Activated CD4-positive, alpha-beta T cell treated with anti-CD3 and anti-CD28 coated beads for 36 hours (primary cell): Measurements from ENCODE around the gene PEX3. TPM values are rescaled to one million over a fixed set of nuclear protein-coding genes. Genes with fewer than 3 reads are reported as not detected.
A peak's percentile ranks its signal among the peaks of the same experiment; 100 is the strongest.

Source experiments
- ATAC-seq: fragments of 200-7000 bp; cut with Tn5 transposase; one replicate; pipeline ENCODE4 v1.10.0; 2021; ENCODE audit warnings: mild to moderate bottlenecking, moderate library complexity
- CTCF ChIA-PET: fragments of 350-600 bp; sonication (Branson Sonifier 250); formaldehyde crosslinking; loops from one replicate; lab custom pipeline; 2021; ENCODE audit warnings: antibody characterized with exemption; lab: Charles Lee
- POLR2A ChIA-PET: fragments of 350-600 bp; sonication (Branson Sonifier 250); formaldehyde crosslinking; loops from one replicate; lab custom pipeline; 2021; ENCODE audit warnings: antibody characterized with exemption, inconsistent platforms; lab: Charles Lee
- DNase-seq: peaks from one replicate; pipeline ENCODE4 v3.0.0-alpha.2; 2020
- H3K27ac Mint-ChIP-seq: one replicate; pipeline ENCODE4 v1.8.0; 2021; ENCODE audit warnings: mixed read lengths
- H3K27me3 Mint-ChIP-seq: one replicate; pipeline ENCODE4 v1.8.0; 2021; ENCODE audit warnings: mixed read lengths
- H3K36me3 Mint-ChIP-seq: one replicate; pipeline ENCODE4 v1.8.0; 2021; ENCODE audit warnings: low read depth, mixed read lengths
- H3K4me1 Mint-ChIP-seq: one replicate; pipeline ENCODE4 v1.8.0; 2021; ENCODE audit warnings: mixed read lengths
- H3K4me3 Mint-ChIP-seq: one replicate; pipeline ENCODE4 v1.8.0; 2021; ENCODE audit warnings: mild to moderate bottlenecking, moderate library complexity, mixed read lengths
- H3K9me3 Mint-ChIP-seq: one replicate; pipeline ENCODE4 v1.8.0; 2021; ENCODE audit warnings: low read depth, mixed read lengths
- intact Hi-C, 2 experiments: fragments of 100-400 bp; cut with DNase I in 1 of 2; cut with micrococcal nuclease in 1 of 2; formaldehyde crosslinking; loops; one replicate each; pipeline versions ENCODE4 v1.14.2 to v1.15.1; 2022 to 2024; cut with DNase I, micrococcal nuclease
- total RNA-seq, 2 experiments: library from RNA; stranded (reverse); gene quantifications; one replicate each; pipeline ENCODE4 v1.2.3, GENCODE V29; 2021

PEX3 gene
- total RNA-seq, 2 experiments from 2014 or later: 31.1 to 42.2 TPM

- H3K36me3 Mint-ChIP-seq: no peaks in the 10 kb centered on the region
- no peak overlapping the region for H3K4me3 Mint-ChIP-seq
- no peaks in the 10 kb centered on the region for H3K27me3 Mint-ChIP-seq
- ChIA-PET CTCF (no interaction called here), POLR2A (no interaction called here)
- H3K4me1 Mint-ChIP-seq: peaks cover 11% of the 10 kb centered on the region
- H3K9me3 Mint-ChIP-seq: no peaks in the 10 kb centered on the region
- H3K27ac Mint-ChIP-seq: no peak overlapping the region
- intact Hi-C loops: loop anchor here in 1 of 2 experiments (5.0 kb wide), 1 partner anchor 487 kb away; no protein-coding TSS in a partner anchor
- DNase-seq (no peak), ATAC-seq (no peak)
Observed at GRCh38 chr6:143525356-143525755, 74.8 kb downstream of the PEX3 start.

DNA sequence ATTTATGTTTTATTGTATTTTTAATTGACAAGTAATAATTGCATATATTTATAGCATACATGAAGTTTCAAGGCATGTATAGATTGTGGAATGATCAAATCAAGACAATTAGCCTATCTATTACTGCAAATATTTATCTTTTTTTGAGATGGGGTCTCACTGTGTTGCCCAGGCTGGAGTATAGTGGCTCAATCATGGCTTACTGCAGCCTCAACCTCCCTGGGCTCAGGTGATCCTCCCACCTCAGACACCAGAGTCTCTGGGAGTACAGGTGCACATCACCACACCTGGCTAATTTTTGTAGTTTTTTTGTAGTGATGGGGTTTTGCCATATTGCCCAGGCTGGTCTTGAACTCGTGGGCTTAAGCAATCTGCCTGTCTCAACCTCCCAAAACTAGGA lies 77.1 kb downstream of the PEX3 start:
- ATAC-seq: no peak
- POLR2A ChIA-PET: no interaction called here
- no peak for DNase-seq
- intact Hi-C loops: loop anchor here in 1 of 2 experiments (5.0 kb wide), 1 partner anchor 485 kb away; no protein-coding TSS in a partner anchor
- H3K27ac Mint-ChIP-seq: no peak overlapping the region
- H3K9me3 Mint-ChIP-seq: no peaks in the 10 kb centered on the region
- H3K27me3 Mint-ChIP-seq: no peaks in the 10 kb centered on the region
- CTCF ChIA-PET: no interaction called here
- H3K4me1 Mint-ChIP-seq: peaks cover 11% of the 10 kb centered on the region
- no peak overlapping the region for H3K4me3 Mint-ChIP-seq
- H3K36me3 Mint-ChIP-seq: no peaks in the 10 kb centered on the region

DNA sequence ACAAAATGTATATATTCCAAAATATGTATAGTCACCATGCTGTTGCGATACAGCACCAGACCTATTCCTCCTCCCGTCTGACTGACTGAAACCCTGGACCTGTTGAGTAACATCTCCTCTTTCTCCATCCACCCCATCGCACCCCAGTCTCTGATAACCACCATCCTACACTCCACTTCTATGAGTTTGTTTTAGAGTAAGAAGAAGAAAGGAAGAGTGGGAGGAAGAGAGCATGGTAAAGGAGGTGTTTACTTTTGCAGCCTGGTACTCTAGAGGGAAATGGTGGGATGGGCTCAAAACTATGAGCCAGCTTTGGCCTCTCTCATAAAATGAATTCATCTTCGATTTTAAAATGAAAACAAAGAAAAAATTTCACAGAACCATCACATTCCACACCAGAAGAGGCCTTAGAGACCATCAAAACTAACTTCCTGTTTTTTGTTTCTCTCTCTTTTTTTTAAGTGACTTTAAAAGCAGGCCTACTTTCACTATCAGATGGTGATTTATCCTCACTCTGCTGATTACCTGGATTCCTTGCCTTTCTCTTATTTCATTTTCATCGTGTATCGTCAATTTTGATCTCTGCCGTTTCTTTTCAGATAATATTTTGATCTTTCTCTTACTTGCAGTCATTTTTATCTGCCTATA lies 77.7 kb downstream of the PEX3 start:
- H3K9me3 Mint-ChIP-seq: no peaks in the 10 kb centered on the region
- ATAC-seq: peak; percentile 67
- no peak for DNase-seq
- H3K27ac Mint-ChIP-seq: peak overlapping the region; percentile 77
- POLR2A ChIA-PET: no interaction called here
- CTCF ChIA-PET: interaction anchor here (0.7 to 2.5 kb wide), 4 partner anchors 10 to 19 kb away, joined by 3 to 7 read pairs (median 3); no protein-coding TSS in a partner anchor
- no peaks in the 10 kb centered on the region for H3K36me3 Mint-ChIP-seq
- H3K4me3 Mint-ChIP-seq: no peak overlapping the region
- intact Hi-C loops: loop anchor here in 1 of 2 experiments (5.0 kb wide), 1 partner anchor 484 kb away; no protein-coding TSS in a partner anchor
- H3K27me3 Mint-ChIP-seq: no peaks in the 10 kb centered on the region
- H3K4me1 Mint-ChIP-seq: peaks cover 11% of the 10 kb centered on the region

- ChIA-PET POLR2A (no interaction called here), CTCF (interaction anchor here (0.6 to 2.5 kb wide), 5 partner anchors 9 to 163 kb away, joined by 3 to 7 read pairs (median 3); no protein-coding TSS in a partner anchor)
- no peak overlapping the region for H3K4me3 Mint-ChIP-seq
- no peak overlapping the region for H3K27ac Mint-ChIP-seq
- peak; percentile 28 for DNase-seq
- intact Hi-C loops: loop anchor here in 1 of 2 experiments (5.0 kb wide), 1 partner anchor 483 kb away; no protein-coding TSS in a partner anchor
- no peaks in the 10 kb centered on the region for H3K36me3 Mint-ChIP-seq
- H3K4me1 Mint-ChIP-seq: peaks cover 11% of the 10 kb centered on the region
- ATAC-seq: peak; percentile 33
- no peaks in the 10 kb centered on the region for H3K27me3 Mint-ChIP-seq
- no peaks in the 10 kb centered on the region for H3K9me3 Mint-ChIP-seq
Observed at GRCh38 chr6:143529095-143529494, 78.5 kb downstream of the PEX3 start.

- ChIA-PET POLR2A (no interaction called here), CTCF (interaction anchor here (0.7 kb wide), 1 partner anchor 300 kb away, joined by 3 read pairs; no protein-coding TSS in a partner anchor)
- Mint-ChIP-seq H3K9me3 (no peaks in the 10 kb centered on the region), H3K27ac (no peak overlapping the region), H3K27me3 (no peaks in the 10 kb centered on the region), H3K36me3 (no peaks in the 10 kb centered on the region), H3K4me1 (peaks cover 16% of the 10 kb centered on the region), H3K4me3 (no peak overlapping the region)
- peak; percentile 32 for DNase-seq
- peak; percentile 55 for ATAC-seq
- intact Hi-C loops: no loop called here
Observed at GRCh38 chr6:143531720-143532499, 81.3 kb downstream of the PEX3 start.

DNA sequence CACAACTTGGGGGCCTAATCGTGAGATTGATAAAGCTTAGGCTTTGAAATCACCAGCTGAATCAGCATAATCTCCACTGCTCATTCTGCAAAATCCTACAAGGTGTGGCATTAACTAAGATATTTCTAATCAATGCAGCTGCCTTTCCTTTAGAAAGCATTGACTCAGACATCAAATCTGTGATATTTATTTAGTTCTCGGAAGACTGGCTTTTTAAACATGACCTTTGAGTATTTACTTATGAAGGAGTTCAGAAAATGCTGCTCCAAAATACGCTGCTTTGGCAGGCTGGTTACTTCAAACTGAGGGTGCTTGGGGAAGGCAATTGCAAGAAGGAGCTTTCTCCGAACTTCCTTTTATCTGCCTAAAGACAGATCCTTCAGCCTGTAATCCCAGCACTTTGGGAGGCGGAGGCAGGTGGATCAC lies 84.6 kb downstream of the PEX3 start:
- no peaks in the 10 kb centered on the region for H3K27me3 Mint-ChIP-seq
- peaks cover 28% of the 10 kb centered on the region for H3K4me1 Mint-ChIP-seq
- no peaks in the 10 kb centered on the region for H3K9me3 Mint-ChIP-seq
- CTCF ChIA-PET: interaction anchor here (0.9 to 2.2 kb wide), 4 partner anchors 15 to 405 kb away, joined by 3 to 10 read pairs (median 6); no protein-coding TSS in a partner anchor
- DNase-seq: no peak
- ATAC-seq: no peak
- no peak overlapping the region for H3K4me3 Mint-ChIP-seq
- no peak overlapping the region for H3K27ac Mint-ChIP-seq
- H3K36me3 Mint-ChIP-seq: no peaks in the 10 kb centered on the region
- POLR2A ChIA-PET: no interaction called here
- intact Hi-C loops: loop anchor here in 1 of 2 experiments (5.0 kb wide), 1 partner anchor 83 kb away; the partner anchor contains the start of genes ADAT2 and PEX3

GRCh38 chr6:143536461-143536865 lies 85.9 kb downstream of the PEX3 start:
- Mint-ChIP-seq H3K4me3 (peak overlapping the region; percentile 65), H3K4me1 (peaks cover 35% of the 10 kb centered on the region), H3K9me3 (no peaks in the 10 kb centered on the region), H3K27me3 (no peaks in the 10 kb centered on the region), H3K36me3 (no peaks in the 10 kb centered on the region), H3K27ac (no peak overlapping the region)
- ChIA-PET POLR2A (interaction anchor here (0.8 kb wide), 1 partner anchor 86 kb away, joined by 3 read pairs; the partner anchor contains the start of genes ADAT2 and PEX3), CTCF (interaction anchor here (0.5 to 2.2 kb wide), 7 partner anchors 18 to 1062 kb away, joined by 3 to 10 read pairs (median 3); no protein-coding TSS in a partner anchor)
- intact Hi-C loops: loop anchor here (2.0 to 5.0 kb wide), 3 partner anchors 26 to 86 kb away; partner anchors contain the start of genes ADAT2 (in 2 of the 2), PEX3 (in 2 of the 2) and FUCA2 (in 1 of the 2)
- peak; percentile 71 for DNase-seq
- peak; percentile 60 for ATAC-seq

- peak; percentile 81 for DNase-seq
- H3K9me3 Mint-ChIP-seq: no peaks in the 10 kb centered on the region
- peak overlapping the region; percentile 80 for H3K4me3 Mint-ChIP-seq
- H3K36me3 Mint-ChIP-seq: no peaks in the 10 kb centered on the region
- peak; percentile 73 for ATAC-seq
- H3K27me3 Mint-ChIP-seq: no peaks in the 10 kb centered on the region
- ChIA-PET POLR2A (interaction anchor here (0.8 kb wide), 1 partner anchor 87 kb away, joined by 3 read pairs; the partner anchor contains the start of genes ADAT2 and PEX3), CTCF (interaction anchor here (0.5 to 2.2 kb wide), 9 partner anchors 8 to 1062 kb away, joined by 3 to 10 read pairs (median 3); no protein-coding TSS in a partner anchor)
- intact Hi-C loops: loop anchor here (1.0 to 5.0 kb wide), 4 partner anchors 26 to 86 kb away; partner anchors contain the start of genes ADAT2 (in 2 of the 2), PEX3 (in 2 of the 2) and FUCA2 (in 1 of the 2)
- H3K27ac Mint-ChIP-seq: peak overlapping the region; percentile 84
- H3K4me1 Mint-ChIP-seq: peaks cover 39% of the 10 kb centered on the region
Observed at GRCh38 chr6:143536866-143537691, 86.5 kb downstream of the PEX3 start.

DNA sequence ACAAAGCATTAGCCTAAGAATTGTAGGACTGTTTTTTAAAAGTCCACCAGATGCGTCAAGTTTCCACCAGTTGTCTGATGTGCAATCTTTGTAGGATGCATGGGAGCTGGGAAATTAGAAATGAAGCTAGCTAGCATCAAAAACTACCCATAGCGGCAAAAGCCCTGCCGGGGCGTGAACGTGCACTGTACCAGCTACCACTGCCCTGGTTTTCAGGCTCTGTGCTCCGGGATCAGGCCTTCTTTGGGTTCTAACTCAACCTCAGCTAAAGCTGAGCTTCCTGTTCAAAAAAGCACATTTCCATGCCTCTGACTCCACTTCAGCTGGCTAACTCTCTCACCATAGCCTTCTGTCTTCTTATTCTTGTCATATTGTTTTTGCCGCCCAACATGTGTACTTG lies 87.8 kb downstream of the PEX3 start:
- POLR2A ChIA-PET: no interaction called here
- CTCF ChIA-PET: interaction anchor here (0.6 to 1.9 kb wide), 7 partner anchors 9 to 1181 kb away, joined by 3 to 7 read pairs (median 3); no protein-coding TSS in a partner anchor
- ATAC-seq: no peak
- Mint-ChIP-seq H3K27ac (peak overlapping the region; percentile 84), H3K4me1 (peaks cover 51% of the 10 kb centered on the region), H3K9me3 (no peaks in the 10 kb centered on the region), H3K36me3 (no peaks in the 10 kb centered on the region), H3K27me3 (no peaks in the 10 kb centered on the region), H3K4me3 (peak overlapping the region; percentile 80)
- intact Hi-C loops: loop anchor here in 1 of 2 experiments (5.0 kb wide), 1 partner anchor 86 kb away; the partner anchor contains the start of genes ADAT2 and PEX3
- DNase-seq: no peak

- intact Hi-C loops: loop anchor here in 1 of 2 experiments (5.0 kb wide), 1 partner anchor 87 kb away; the partner anchor contains the start of genes ADAT2 and PEX3
- H3K4me3 Mint-ChIP-seq: peak overlapping the region; percentile 80
- peaks cover 56% of the 10 kb centered on the region for H3K4me1 Mint-ChIP-seq
Observed at GRCh38 chr6:143539106-143539505, 88.5 kb downstream of the PEX3 start.

More at GRCh38 chr6:143539106-143539505, 88.5 kb downstream of the PEX3 start:
- peak; percentile 26 for DNase-seq
- Mint-ChIP-seq H3K36me3 (no peaks in the 10 kb centered on the region), H3K9me3 (no peaks in the 10 kb centered on the region), H3K27me3 (no peaks in the 10 kb centered on the region), H3K27ac (peak overlapping the region; percentile 78)
- ATAC-seq: peak; percentile 7
- ChIA-PET CTCF (interaction anchor here (0.6 to 1.9 kb wide), 6 partner anchors 9 to 1180 kb away, joined by 3 to 7 read pairs (median 3); no protein-coding TSS in a partner anchor), POLR2A (interaction anchor here (0.6 kb wide), 1 partner anchor 319 kb away, joined by 3 read pairs; no protein-coding TSS in a partner anchor)
